T-helper 1 cell treated with Interleukin-12 subunit alpha and Interleukin-12 subunit beta and Interleukin-4 antibody, amounts not matched to agents 30 ng/mL and 1 ng/mL, for 36 hours (primary cell): ENCODE data around the gene SCAF1. TPM values are rescaled to one million over a fixed set of nuclear protein-coding genes. Genes with fewer than 3 reads are reported as not detected.

Source experiments
- intact Hi-C: fragments of 100-400 bp; cut with micrococcal nuclease; formaldehyde crosslinking; loops from one replicate; pipeline ENCODE4 v1.15.1; 2024
- total RNA-seq: library from RNA; stranded (reverse); gene quantifications from 2 replicates; pipeline ENCODE4 v1.2.3, GENCODE V29; 2022

SCAF1 gene, protein sequence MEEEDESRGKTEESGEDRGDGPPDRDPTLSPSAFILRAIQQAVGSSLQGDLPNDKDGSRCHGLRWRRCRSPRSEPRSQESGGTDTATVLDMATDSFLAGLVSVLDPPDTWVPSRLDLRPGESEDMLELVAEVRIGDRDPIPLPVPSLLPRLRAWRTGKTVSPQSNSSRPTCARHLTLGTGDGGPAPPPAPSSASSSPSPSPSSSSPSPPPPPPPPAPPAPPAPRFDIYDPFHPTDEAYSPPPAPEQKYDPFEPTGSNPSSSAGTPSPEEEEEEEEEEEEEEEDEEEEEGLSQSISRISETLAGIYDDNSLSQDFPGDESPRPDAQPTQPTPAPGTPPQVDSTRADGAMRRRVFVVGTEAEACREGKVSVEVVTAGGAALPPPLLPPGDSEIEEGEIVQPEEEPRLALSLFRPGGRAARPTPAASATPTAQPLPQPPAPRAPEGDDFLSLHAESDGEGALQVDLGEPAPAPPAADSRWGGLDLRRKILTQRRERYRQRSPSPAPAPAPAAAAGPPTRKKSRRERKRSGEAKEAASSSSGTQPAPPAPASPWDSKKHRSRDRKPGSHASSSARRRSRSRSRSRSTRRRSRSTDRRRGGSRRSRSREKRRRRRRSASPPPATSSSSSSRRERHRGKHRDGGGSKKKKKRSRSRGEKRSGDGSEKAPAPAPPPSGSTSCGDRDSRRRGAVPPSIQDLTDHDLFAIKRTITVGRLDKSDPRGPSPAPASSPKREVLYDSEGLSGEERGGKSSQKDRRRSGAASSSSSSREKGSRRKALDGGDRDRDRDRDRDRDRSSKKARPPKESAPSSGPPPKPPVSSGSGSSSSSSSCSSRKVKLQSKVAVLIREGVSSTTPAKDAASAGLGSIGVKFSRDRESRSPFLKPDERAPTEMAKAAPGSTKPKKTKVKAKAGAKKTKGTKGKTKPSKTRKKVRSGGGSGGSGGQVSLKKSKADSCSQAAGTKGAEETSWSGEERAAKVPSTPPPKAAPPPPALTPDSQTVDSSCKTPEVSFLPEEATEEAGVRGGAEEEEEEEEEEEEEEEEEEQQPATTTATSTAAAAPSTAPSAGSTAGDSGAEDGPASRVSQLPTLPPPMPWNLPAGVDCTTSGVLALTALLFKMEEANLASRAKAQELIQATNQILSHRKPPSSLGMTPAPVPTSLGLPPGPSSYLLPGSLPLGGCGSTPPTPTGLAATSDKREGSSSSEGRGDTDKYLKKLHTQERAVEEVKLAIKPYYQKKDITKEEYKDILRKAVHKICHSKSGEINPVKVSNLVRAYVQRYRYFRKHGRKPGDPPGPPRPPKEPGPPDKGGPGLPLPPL
- total RNA-seq = 72.1 and 73.2 TPM in 2 replicates

DNA sequence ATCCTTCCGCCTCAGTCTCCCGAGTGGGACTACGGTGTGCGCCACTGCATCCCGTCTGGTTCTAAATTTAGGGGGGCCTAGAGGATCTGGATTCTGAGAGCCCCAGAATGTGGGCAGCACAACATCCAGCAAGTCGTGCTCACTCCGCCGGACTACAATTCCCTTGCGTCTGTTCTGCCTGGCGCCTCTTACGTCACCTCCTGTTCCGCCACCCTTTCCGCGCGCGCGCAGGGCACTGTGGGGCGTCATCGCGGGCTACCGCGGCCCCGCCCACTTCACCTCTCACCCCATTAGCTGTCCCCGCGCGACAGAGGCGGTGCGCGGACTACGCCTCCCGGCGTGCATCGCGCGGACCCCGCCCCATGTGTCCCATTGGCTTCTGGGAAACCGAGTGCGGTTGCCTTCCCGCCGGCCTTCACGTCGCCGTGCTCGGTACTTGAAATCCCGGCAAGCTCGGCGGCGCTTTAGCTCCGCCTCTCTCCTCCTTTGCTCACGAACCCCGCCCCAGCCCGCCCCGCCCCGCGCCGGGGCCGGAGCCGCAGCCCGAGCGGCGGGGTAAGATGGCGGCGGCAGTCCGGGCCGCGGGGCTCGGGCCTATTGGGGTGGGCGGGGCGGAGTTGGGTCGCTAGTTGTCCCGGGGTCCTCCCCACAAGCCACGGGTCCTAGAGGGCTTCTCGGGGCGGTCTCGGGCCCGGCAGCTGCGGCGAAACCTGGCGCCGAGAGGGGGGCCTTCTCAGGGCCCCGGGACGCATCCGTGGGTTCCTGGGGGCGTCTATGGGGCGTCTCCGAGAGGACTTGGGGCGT is at the start of gene SCAF1:
TSS of gene SCAF1 (plus strand) at position 522 of the 804 bp plus-strand sequence. CDS start 2,818 bp downstream, outside the sequence.
- intact Hi-C loops = loop anchor here (1.0 to 5.0 kb wide), 9 partner anchors 75 to 1149 kb away; partner anchors contain the start of genes ASPDH, FLT3LG, JOSD2 and KCNC3

GRCh38 chr19:49592486-49593232 is 49.4 kb upstream of the SCAF1 start:
- intact Hi-C loops = loop anchor here (1.0 to 10.0 kb wide), 3 partner anchors 72 to 478 kb away; partner anchors contain the start of genes ALDH16A1, C19orf73, LIN7B and PPFIA3

DNA sequence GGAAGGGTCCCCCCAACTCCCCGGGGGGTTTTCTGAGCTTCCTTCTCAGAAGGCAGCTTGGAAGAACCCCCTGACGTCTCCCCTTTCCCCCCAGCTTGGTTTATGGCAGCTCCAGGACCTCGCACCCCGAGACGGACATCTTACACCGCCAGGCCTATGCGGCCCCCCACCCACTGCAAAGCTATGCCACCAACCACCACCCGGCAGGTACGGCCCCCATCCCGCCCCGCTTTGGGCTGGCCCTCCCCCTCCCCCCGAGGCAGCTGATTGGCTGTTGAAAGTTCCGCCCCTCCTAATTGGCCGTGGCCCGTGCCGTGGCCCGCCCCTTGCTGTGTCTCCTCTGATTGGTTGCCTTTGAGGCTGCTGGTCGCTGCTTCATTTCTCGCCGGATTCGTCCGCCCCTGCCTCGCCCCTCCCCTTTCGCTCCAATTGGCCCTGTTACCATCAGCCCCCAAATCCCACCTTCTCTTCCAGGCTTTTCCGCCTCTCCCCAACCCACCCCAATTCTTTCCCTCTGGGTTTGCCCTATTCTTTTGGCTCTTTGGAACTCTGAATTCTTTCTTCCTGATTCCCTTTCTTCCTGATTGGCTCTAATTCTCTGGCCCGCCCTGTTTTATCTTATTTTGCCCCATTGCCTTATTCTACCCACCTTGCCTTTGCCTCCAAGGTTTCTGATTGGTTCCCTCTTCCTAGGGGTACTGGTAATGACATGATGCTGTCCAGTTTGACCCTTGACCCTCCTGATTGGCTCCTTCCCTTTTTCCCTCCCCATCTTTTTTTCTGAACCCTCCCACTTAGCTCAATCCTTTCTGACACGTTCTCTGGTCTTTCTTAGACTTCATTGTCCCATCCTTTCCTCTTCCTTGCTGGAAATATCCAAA is 48.5 kb upstream of the SCAF1 start:
- intact Hi-C loops = loop anchor here (1.0 to 10.0 kb wide), 3 partner anchors 71 to 479 kb away; partner anchors contain the start of genes ALDH16A1, C19orf73, LIN7B and PPFIA3

GRCh38 chr19:49594157-49594992 is 47.6 kb upstream of the SCAF1 start:
- intact Hi-C loops = loop anchor here (10.0 kb wide), 1 partner anchor 480 kb away; the partner anchor contains the start of genes C19orf73, LIN7B and PPFIA3

GRCh38 chr19:49594993-49595818 is 46.8 kb upstream of the SCAF1 start:
- intact Hi-C loops = loop anchor here (10.0 kb wide), 1 partner anchor 480 kb away; the partner anchor contains the start of genes C19orf73, LIN7B and PPFIA3

- intact Hi-C loops = loop anchor here (10.0 kb wide), 1 partner anchor 481 kb away; the partner anchor contains the start of genes C19orf73, LIN7B and PPFIA3
Measured at GRCh38 chr19:49595819-49596404, 46.1 kb upstream of the SCAF1 start.

DNA sequence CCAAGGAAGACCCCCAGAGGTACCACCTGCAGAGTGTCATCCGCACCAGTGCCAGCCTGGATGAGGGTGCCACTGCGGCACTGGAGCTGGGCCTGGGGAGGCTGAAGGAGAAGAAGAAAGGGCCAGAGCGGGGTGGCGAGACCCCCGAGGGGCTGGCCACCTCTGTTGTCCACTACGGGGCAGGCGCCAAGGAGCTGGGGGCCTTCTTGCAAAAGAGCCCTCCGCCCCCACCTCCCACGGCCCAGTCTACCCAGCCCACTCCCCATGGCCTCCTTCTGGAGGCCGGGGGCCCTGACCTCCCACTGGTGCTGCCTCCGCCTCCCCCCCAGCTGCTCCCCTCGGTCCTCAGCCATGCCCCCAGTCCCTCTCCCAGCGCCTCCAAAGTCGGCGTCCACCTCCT is 45.6 kb upstream of the SCAF1 start:
- intact Hi-C loops = loop anchor here (10.0 kb wide), 1 partner anchor 482 kb away; the partner anchor contains the start of genes C19orf73, LIN7B and PPFIA3

DNA sequence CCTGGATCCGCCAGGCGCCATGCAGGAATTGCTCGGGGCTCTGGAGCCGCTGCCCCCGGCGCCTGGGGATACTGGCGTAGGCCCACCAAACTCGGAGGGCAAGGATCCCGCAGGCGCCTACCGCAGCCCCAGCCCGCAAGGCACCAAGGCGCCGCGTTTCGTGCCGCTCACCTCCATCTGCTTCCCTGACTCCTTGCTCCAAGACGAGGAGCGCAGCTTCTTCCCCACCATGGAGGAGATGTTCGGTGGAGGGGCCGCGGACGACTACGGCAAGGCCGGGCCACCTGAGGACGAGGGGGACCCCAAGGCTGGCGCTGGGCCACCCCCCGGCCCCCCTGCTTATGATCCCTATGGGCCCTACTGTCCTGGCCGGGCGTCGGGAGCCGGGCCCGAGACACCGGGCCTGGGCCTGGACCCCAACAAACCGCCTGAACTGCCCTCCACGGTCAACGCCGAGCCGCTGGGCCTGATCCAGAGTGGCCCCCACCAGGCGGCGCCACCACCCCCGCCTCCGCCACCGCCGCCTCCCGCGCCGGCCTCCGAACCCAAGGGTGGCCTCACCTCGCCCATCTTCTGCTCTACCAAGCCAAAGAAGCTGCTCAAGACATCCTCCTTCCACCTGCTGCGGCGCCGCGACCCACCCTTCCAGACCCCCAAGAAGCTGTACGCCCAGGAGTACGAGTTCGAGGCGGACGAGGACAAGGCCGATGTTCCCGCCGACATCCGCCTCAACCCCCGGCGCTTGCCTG is 44.9 kb upstream of the SCAF1 start:
- intact Hi-C loops = loop anchor here (10.0 kb wide), 1 partner anchor 482 kb away; the partner anchor contains the start of genes C19orf73, LIN7B and PPFIA3

GRCh38 chr19:49597703-49597974 is 44.4 kb upstream of the SCAF1 start:
- intact Hi-C loops = loop anchor here (10.0 kb wide), 1 partner anchor 483 kb away; the partner anchor contains the start of genes C19orf73, LIN7B and PPFIA3

GRCh38 chr19:49599378-49600295 is 42.4 kb upstream of the SCAF1 start:
- intact Hi-C loops = loop anchor here (10.0 kb wide), 1 partner anchor 485 kb away; the partner anchor contains the start of genes C19orf73, LIN7B and PPFIA3

GRCh38 chr19:49601482-49602038 is 40.4 kb upstream of the SCAF1 start:
- intact Hi-C loops = no loop called here

GRCh38 chr19:49602806-49603205 is 39.2 kb upstream of the SCAF1 start:
- intact Hi-C loops = no loop called here

GRCh38 chr19:49605605-49606004 is 36.4 kb upstream of the SCAF1 start:
- intact Hi-C loops = no loop called here
